HG02884 (cell line): ENCODE results near the gene DGKB.

Experiments used
- ATAC-seq: cut with Tn5 transposase; IDR thresholded peaks from one replicate; pipeline ENCODE4 v1.9.1; 2021; ENCODE audit warnings: mild to moderate bottlenecking, moderate library complexity; ENCODE audit not compliant: unreplicated experiment

Gene DGKB

DNA sequence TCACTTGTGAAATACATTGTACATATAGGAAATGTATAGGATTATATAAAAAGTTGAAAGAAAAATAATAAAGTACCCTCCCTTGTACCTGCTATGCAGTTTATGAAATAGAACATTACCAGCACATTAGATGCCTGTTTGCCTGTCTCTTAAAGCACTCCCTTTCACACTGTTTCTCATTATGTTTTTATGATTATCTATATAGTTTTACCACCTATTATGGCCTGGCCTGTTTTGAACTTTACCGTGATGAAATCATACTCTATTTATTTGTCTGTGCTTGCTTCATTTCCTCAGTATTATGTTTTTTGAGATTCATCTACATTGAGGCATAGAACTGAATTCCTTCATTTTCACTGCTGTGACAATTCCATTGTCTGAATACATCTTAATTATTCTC is 41.1 kb downstream of the DGKB start:
- ATAC-seq: no peak

GRCh38 chr7:14859267-14859666 is 43.3 kb downstream of the DGKB start:
- ATAC-seq: no peak

DNA sequence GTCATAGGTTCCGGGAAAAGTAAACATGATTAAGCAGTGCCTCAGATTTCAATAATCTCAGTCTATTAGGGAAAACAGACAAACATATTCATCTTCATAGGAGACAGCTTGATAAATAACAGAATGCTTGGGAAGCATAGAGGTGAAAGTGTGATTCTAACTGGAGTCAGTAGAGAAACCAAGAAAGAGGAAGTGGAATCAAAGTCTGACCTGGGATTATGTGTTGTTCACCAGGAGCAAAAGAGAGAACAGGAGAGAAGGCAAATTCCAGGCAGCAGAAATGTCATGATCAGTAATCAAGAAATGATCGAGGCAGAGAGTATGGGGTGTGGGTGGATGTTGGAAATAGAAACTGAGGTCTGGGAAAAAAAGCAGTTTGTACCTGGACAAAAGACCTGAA is 43.7 kb downstream of the DGKB start:
- no peak for ATAC-seq

GRCh38 chr7:14858410-14858809 is 44.1 kb downstream of the DGKB start:
- ATAC-seq: no peak

DNA sequence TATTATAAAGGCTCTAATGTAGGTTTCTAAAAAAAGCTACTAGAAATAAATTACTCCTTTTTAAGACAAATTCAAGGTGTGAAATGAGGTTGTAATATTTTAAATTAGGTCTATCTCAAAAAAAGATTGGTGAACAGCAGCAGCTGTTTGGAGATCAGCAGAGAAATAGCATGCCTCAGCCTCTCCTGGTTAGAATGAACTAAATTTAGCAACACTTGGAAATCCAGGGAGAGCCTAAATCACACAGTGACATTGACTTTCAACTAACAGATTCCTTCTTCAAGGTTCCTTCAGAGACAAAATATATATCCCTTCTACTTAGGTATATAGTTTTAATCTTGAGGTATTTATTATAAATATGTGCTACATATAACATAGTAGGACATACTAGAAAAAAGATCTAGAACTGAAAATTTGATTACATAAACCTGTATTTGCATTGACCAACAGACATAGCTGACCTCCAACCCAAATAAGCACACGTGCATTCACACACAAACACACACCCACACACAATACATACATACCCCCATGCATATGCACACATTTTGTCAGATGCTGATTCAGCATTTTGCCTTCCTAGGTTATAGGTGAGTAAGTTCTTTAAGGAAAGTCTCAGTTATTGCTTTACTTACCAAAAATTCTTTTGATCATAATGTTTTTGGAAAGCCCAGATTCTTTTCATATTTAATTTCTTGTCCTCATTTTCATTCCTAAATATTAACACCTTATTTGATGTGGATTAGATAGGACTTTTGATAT is 47.3 kb downstream of the DGKB start:
- no peak for ATAC-seq

DNA sequence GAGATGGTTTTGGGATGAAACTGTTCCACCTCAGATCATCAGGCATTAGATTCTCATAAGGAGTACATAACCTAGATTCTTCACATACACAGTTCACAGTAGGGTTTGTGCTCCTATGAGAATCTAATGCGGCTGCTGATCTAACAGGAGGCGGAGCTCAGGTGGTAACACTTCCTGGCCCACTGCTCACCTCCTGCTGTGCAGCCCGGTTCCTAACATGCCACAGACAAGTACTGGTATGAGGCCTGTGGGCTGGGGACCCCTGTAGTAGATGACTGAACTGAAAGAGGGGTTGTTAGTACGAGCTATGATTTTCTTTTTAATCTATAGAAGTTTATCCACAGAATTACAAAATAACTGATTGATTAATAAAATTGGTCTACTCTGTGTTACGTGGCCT is 48.1 kb downstream of the DGKB start:
- no peak for ATAC-seq

- no peak for ATAC-seq
Observed at GRCh38 chr7:14851610-14852009, 50.9 kb downstream of the DGKB start.

- ATAC-seq: no peak
Observed at GRCh38 chr7:14850039-14850438, 52.5 kb downstream of the DGKB start.

DNA sequence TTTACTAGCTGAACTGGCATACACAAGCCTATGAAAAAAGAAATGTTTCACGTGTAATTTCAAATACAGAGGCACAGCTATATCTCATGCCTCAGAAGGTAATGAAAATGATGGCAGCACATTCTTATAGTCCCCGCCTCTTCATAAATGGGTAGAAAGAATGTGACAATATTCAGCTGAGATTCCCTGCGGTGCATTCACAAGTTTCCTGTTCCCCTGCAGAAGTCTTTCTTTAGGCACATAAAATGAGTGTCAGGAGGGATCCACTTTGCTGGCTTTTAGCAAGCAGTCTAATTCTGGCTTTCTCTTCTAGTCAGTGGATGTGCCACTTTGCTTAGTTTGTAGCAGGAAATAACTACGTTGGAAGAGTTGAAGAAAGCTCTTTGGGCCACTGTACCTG is 56.1 kb downstream of the DGKB start:
- ATAC-seq: no peak

GRCh38 chr7:14843755-14844154 is 58.8 kb downstream of the DGKB start:
- ATAC-seq: no peak

- ATAC-seq: no peak
Observed at GRCh38 chr7:14842523-14842922, 60.0 kb downstream of the DGKB start.

DNA sequence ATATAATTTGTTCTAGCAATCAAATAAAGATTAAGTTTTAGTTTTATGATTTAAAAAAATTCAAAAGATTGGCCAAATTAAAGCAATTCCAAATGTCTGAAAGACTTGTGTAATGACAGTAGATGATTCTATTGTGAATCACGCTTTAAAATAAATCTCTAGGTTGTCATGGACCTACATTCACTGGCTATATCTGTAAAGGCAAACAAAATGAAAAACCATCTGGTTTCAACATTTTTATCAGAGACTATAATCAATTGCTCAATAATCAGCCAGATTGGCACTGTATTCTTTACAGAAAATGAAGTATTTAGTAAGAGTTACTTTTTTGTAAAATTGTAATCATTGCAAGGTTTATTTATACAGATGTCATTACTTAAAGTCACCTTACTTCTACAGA is 60.7 kb downstream of the DGKB start:
- no peak for ATAC-seq

- no peak for ATAC-seq
Observed at GRCh38 chr7:14841086-14841485, 61.5 kb downstream of the DGKB start.

DNA sequence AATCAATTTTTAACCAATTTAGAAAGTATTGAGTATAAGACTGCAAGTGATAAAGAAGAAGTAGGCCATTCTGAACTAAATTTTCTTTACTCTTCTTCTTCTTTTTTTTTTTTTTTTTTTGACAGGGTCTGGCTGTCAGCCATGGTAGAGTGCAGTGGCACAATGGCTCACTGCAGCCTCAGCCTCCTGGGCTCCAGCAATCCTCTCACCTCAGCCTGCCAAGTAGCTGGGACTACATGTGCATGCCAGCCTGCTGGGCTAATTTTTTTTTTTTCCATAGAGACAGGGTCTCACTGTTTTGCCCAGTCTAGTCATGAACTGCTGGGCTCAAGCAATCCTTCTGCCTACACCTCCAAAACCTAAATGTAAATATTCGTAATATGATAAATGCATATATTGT is 63.2 kb downstream of the DGKB start:
- ATAC-seq: no peak

DNA sequence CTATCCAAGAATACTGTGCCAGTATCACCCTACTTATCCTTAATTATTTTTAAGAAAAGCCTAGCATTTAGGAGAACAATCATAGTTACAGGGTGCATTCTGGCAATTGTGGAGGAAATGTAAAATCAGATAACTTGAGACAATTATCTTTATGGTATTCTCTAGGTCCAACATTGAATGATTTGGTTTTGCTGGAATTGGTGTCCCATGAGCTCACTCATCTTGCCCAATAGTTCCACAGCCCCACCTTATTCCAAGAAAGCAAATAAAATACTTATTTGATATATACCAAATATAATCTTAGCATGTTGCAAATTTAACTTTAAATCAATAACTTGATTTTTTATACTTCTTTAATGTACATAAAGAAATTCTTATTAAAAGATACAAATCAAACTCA is 65.3 kb downstream of the DGKB start:
- no peak for ATAC-seq

GRCh38 chr7:14836571-14837189 is 65.9 kb downstream of the DGKB start:
- no peak for ATAC-seq

GRCh38 chr7:14836006-14836405 is 66.5 kb downstream of the DGKB start:
- ATAC-seq: no peak

- no peak for ATAC-seq
Observed at GRCh38 chr7:14835384-14835783, 67.2 kb downstream of the DGKB start.

GRCh38 chr7:14834883-14835282 is 67.7 kb downstream of the DGKB start:
- no peak for ATAC-seq

GRCh38 chr7:14834456-14834855 is 68.1 kb downstream of the DGKB start:
- no peak for ATAC-seq

DNA sequence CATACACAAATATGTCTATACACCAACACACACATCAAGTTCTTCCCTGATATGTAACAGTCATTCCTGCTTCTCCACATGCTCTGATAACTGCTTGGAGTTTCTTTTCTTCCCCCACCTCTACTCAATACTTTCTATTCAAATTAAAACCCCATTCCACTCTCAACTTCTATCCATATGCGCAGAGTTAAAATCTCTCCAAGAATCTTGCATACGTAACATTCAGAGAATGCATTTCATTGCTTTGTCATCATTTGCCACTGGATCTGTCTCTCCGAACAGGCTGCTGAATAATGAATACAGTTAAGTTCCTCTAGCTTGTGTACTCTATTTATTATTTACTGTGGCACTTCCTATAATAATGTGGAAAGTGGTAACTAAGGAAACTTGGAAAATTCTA is 68.8 kb downstream of the DGKB start:
- ATAC-seq: no peak

GRCh38 chr7:14828053-14828452 is 74.5 kb downstream of the DGKB start:
- ATAC-seq: no peak

GRCh38 chr7:14826426-14826825 is 76.1 kb downstream of the DGKB start:
- ATAC-seq: no peak
